Muscle of arm (tissue), 12 donors: Measurements from ENCODE around the gene IPO7. TPM values are rescaled to one million over a fixed set of nuclear protein-coding genes. Genes with fewer than 3 reads are reported as not detected.
A peak's percentile ranks its signal among the peaks of the same experiment; 100 is the strongest.
"Not testable (repeated sequence)": the region's sequence is repeated elsewhere in the genome, so short reads cannot be mapped to it uniquely, and the experiment has no call there.

Source experiments
- DNase-seq: peaks from one replicate; pipeline ENCODE4 v3.0.0-alpha.2; 2013
- polyA plus RNA-seq, 12 donors: library from polyadenylated mRNA; unstranded; fragments of 120-200 nt; gene quantifications; one replicate each; pipeline ENCODE4 v1.2.1, GENCODE V29; 2013; ENCODE audit not compliant: insufficient read length in 12 of 12

The IPO7 gene
- polyA plus RNA-seq, 12 donors, result 64.5 to 120 (median 105) TPM; not detected in 1

GRCh38 chr11:9396310-9396709 is 11.9 kb downstream of the IPO7 start:
- DNase-seq, result no peak

GRCh38 chr11:9396752-9397151 is 12.3 kb downstream of the IPO7 start:
- no peak for DNase-seq

DNA sequence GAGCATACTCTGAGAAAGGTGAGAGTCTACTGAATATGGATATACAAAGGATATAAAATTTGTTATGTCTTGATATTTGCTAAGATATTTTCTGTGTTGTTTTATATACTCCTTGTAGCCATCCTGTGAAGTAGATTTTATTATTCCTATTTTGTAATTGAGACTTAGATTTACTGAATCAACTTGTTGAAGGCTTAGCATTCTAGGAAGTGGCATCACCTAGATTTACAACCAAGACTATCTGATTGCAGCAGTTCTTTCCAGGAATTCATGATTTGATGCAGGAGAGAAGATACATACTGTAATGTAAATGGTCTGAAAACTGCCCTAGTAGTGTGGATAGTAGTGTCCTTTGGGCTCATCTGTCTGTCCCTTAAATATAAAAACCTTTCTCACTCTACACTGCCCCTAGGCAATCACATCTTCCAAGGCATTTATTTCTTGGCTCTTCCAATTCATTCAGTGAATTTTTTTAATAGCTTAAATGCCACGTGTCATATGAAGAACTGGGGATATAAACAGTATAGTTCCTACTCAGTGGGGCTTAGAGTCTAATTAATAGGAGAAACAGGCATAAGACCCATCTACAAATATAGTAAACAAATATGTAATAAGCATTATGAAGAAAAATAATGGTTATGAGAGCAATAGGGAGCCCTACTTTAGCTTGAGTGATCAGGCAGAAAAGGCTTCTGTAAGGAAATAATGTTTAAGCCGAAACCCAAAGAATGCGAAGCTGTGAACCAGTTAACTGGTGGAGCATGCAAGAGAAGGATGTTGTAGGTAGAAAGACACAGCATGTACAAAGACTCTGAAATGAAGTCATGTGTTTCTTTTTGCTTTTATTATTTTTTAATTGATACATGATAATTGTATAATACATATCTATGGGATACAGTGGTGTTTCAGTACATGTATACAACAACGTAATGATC is 13.6 kb downstream of the IPO7 start:
- DNase-seq, result no peak

- no peak for DNase-seq
These were observed 15.0 kb downstream of the IPO7 start for GRCh38 chr11:9399466-9399865.

DNA sequence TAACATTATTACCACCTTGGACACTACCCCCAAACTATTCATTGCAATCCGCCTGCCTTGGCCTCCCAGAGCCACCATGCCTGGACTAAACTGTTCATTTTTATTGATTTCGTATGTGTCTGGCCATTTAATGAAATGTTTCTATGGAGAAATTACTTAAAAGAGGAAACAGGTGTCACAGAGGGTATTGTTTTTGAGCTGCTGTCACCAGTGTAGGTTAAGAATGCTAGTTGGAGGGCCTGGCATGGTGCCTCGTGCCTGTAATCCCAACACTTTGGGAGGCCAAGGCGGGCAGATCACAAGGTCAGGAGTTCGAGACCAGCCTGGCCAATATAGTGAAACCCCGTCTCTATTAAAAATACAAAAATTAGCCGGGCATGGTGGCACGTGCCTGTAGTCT is 17.4 kb downstream of the IPO7 start:
- not testable (repeated sequence) for DNase-seq

DNA sequence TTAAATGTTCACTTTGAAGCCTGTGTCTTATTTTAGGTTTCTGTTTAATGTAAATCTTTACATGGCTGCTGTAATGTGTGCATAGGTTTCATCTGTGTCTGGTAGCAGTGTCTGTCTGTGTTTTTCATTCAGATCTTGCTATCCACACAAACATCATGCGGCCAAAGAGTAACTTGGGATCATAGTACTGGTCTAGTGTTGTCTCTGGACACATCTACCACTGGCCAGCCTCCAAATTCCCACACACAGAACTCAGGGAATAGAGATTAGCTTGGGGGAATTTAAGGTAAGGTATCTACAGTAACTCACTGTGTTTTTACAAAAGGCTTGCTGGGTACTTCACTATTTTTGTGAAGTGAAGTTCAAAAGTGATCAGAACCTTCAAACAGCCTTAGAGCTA is 44.3 kb downstream of the IPO7 start:
- no peak for DNase-seq

DNA sequence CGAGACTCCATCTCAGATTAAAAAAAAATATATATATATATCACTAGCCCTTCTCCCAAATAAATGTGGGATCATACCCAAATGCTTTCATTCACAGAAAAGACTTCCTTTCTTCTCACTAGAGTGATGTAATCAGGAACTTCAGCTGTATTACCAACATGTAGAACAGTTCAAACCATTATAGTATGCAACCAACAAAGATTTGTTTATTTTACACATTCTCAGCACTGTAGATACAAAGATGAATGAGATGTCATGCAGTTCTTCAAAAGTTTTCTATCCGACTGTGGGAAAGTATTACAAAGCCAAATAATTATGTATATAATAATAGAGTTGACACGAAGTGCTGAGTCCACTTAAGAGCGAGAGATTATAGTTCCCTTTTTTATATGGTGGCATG is 54.2 kb downstream of the IPO7 start:
- DNase-seq, result no peak

DNA sequence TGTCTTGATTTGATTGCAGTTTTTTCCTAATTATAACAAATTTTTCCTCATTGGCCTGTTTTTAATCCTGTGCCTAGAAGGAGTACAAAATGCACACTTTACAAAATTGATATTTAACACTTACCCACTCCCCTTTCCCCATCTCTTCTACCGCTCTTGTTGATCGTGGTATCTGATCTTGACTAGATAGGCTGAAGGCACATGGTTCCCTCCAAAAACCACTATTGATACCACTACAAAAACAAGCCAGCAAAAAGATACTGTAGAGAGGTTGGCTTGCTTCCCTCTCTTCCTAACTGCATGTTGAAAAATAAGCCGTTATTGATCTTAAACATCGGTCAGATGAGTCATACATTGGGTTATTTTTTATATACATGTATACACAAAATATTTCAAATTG is 61.8 kb downstream of the IPO7 start:
- no peak for DNase-seq

DNA sequence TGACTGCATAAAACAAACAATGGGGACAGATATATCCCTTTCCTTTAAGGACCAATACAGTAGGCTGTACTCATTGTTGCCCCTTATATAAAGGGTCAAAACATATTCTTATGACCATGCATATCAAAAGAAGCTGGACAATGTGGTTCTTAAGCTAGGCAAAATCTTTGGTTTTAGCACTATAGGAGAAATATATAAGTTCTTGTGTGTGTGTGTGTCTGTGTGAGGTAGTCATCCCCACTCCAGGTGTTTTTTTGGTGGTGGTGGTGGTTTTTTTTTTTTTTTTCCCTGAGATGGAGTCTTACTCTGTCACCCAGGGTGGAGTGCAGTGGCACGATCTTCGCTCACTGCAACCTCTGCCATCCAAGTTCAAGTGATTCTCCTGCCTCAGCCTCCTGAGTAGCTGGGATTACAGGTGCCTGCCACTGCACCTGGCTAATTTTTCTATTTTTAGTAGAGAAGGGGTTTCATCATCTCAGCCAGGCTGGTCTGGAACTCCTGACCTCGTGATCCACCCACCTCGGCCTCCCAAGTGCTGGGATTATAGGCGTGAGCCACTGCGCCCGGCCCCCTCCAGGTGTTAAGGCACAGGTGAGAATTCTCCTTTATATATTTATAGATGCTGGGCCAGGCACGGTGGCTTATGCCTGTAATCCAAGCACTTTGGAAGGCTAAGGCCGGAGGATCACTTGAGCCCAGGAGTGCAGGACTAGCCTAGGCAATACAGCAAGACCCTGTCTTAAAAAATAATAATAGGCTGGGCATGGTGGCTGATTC is 64.3 kb downstream of the IPO7 start:
- no peak for DNase-seq

GRCh38 chr11:9452023-9452422 is 67.6 kb downstream of the IPO7 start:
- DNase-seq, result not testable (repeated sequence)

GRCh38 chr11:9455722-9456121 is 71.3 kb downstream of the IPO7 start:
- DNase-seq, result no peak

GRCh38 chr11:9459667-9460321 is 75.3 kb downstream of the IPO7 start:
- DNase-seq, result no peak

DNA sequence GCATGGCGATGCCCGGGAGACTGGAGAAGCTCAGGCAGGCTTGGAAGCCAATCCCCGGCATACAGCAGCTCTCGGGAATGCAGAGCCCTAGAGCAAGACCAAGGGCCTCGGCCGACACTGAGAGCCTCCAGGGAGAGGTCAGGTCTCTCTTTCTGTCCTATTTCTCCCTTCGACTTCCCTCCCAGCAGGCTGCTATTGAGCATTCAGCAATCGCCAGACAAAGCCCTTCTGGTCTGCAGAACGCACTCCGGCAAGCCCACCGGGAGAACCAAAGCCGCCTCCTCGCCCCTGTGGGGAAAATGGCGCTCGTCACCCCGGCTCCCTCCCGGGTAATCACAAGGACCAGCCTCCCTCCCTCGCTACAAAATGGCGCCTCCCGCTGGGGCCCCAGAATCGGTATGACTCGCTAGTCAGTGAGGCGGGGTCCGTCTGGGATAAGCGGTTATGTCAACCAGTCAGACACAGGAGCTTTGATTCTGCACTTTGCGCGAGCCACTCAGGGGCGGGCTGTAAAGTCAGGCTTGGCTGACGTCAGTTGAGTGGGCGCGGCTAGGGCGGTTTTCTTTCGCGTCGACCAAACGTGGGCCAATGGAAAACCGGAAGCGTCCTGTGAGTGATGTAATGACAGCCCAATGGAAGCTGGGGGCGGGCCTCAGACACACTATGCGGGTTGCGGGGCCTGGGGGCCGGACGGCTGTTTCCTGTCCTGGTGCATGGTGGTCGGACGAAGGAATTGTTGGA is 76.0 kb downstream of the IPO7 start, which contains the start of gene ZNF143:
Gene ZNF143, plus strand, starts transcription at position 691 of the 741 bp plus-strand sequence. CDS start 10,297 bp downstream, outside the sequence.
- peak; percentile 100 for DNase-seq

DNA sequence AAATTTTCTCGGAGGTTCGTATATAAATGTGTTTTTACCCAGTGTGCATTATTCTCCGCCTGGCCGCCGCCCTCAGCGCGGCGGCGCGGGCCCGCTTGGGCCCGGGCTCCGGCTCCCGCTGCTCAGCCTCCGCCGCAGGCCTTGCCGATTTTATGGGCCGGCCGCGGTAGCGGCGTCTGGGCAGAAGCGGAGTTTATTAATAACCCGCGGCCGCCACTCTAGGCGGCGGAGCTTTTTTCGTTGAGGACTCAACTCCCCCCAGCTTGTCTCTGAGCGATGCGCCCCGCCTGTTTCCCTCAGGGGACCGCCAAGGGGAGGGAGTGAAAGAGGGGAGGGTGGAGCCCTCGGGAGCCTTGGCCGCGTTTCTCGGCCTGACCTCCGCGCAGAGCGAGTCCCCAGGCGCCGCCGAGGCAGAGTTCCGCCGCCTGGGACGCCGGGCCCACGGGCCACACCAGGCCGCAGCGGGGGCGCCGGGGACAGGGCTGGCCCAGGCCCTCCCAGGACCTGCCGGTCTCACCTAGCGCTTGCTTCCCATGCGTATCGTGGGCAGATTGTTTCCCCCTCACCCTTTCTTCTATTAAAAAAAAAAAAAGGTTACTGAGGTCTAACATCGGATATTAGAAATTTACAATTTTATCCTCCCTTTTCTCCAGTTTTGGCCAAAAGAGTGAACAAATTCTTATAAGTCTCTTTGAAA is 76.8 kb downstream of the IPO7 start:
- DNase-seq, result peak; percentile 90

DNA sequence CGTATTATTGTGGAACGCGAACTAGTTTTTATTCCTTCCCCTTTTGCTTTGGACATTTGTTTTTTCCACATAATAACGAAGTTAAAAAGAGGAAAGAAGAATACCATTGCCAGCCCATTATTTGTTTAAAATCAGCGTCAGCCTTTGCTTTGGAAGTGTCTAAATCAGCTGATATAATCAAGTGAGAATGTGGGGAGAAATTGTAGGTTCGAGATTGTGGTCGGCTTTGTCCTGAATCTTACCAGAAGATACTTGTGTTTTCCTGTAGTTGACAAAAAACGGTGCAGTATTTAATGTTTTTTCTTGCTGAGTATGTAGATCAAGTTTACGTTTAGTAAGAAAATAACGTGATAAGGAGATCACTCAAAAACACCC is 77.3 kb downstream of the IPO7 start:
- no peak for DNase-seq

DNA sequence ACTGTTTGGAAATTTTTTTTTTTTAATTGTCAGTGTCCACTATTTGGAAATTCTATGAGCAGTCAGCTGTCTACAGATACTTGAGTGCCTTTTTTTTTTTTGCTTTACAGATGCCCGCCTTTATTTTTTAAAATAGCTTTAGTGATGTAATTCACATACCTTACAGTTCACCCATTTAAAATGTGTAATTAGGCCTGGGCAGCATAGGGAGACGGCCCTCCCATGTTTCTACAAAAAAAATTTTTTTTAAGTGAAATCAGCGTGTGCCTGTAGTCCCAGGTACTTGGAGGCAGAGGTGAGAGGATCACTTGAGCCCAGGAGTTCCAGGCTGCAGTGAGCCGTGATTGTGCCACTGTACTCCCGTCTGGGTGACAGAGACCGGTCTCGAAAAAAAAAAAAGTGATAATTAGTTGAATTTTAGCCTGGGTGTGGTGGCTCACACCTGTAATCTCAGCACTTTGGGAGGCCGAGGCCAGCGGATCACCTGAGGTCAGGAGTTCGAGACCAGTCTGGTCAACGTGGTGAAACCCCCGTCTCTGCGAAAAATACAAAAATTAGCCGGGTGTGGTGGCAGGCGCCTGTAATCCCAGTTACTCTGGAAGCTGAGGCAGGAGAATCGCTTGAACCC is 77.8 kb downstream of the IPO7 start:
- DNase-seq, result no peak

- DNase-seq, result no peak
These were observed 78.5 kb downstream of the IPO7 start for GRCh38 chr11:9462806-9463537.

GRCh38 chr11:9470765-9471164 is 86.3 kb downstream of the IPO7 start:
- DNase-seq, result no peak

DNA sequence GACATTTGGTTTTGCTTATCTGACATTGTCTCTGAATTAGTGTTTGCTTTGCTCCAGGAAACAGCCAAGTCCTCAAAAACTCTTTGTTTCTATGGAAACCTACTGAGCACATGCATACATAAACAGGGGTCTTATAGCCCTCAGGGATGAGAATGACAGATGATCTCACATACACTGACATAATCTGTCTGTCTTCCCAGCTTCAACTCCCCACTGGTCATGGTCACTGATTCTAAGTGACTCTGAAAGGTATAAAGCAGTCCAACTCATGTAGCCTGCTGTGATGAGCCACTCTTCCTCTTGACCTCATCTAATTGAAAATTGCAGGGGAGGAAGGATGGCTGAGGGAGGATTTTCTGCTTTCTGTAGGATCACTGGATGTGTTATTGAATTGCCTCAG is 89.0 kb downstream of the IPO7 start:
- DNase-seq, result no peak

DNA sequence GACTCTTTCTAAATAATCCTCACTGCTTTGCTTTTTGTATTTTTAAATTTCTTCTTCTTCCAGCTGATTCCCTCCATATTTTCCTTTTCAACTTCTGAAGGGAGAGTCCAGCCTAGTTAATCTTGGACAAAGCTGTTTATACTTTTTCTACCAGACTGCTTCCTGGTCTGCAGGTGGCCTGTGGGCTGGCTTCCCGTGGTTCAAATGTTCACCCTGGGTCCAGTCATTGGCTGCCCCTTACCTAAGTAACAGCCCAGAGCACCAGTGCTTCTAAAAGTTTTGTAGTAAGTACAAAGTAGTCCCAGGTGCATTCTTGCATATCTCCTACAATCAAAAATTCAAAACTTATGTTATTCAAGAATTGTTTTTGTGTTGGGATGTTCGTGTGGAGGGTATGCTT is 95.4 kb downstream of the IPO7 start:
- DNase-seq, result no peak
